Testis (tissue), 3 donors: ENCODE data around the gene IQSEC3. TPM values are rescaled to one million over a fixed set of nuclear protein-coding genes. Genes with fewer than 3 reads are reported as not detected.

Experiments used
- DNase-seq: peaks from one replicate; pipeline ENCODE4 v3.0.0-alpha.2; 2019
- H3K27ac ChIP-seq, 2 donors: fragments of 200-600 bp; sonication (generic); one replicate each; pipeline ENCODE4 v1.5.1; 2019
- H3K27me3 ChIP-seq: fragments of 200-600 bp; sonication (generic); one replicate; pipeline ENCODE4 v1.5.1; 2019
- H3K36me3 ChIP-seq: fragments of 200-600 bp; sonication (generic); one replicate; pipeline ENCODE4 v1.5.1; 2017; ENCODE audit warnings: low read depth; ENCODE audit errors: missing control alignments
- H3K4me1 ChIP-seq: fragments of 200-600 bp; sonication (generic); one replicate; pipeline ENCODE4 v1.5.1; 2019
- H3K4me3 ChIP-seq, 2 donors: fragments of 200-600 bp; sonication (generic); one replicate each; pipeline ENCODE4 v1.5.1; 2017 to 2019
- H3K9me3 ChIP-seq: fragments of 200-600 bp; sonication (generic); one replicate; pipeline ENCODE4 v1.5.1; 2017
- POLR2A ChIP-seq: fragments of 450-650 bp; IDR thresholded peaks from one replicate; pipeline ENCODE4 v1.6.1; 2017; ENCODE audit warnings: antibody characterized with exemption, mild to moderate bottlenecking, moderate library complexity
- WGBS, 2 donors: methylation state at CpG; one replicate each; pipeline ENCODE4 v1.1.5; 2018; 5-methylcytosine and 5-hydroxymethylcytosine counted together
- intact Hi-C: fragments of 100-400 bp; cut with DNase I; formaldehyde crosslinking; loops from one replicate; pipeline ENCODE4 v1.15.1; 2023; ENCODE audit warnings: low total_unique reads
- polyA plus RNA-seq: library from polyadenylated mRNA; stranded (reverse); fragments of 350-450 nt; fragmentation: Illumina TruSeq; extraction: RNeasy Lipid Tissue Mini Kit (QIAGEN cat#74804); gene quantifications from one replicate; pipeline ENCODE4 v1.2.3, GENCODE V29; 2014; ENCODE audit warnings: low read depth, low replicate concordance; ENCODE audit not compliant: insufficient read depth
- total RNA-seq, 2 donors: library from RNA; depleted of rRNA; stranded (reverse); fragments of >200 nt; gene quantifications; one replicate each; pipeline ENCODE4 v1.2.3, GENCODE V29; 2016
- TF ChIP-seq, protein P1 (sequence below), 3 experiments: fragments of 450-650 bp in 2 of 3; fragments of 200-600 bp in 1 of 3; sonication (generic) in 1 of 3; IDR thresholded peaks; one replicate each; pipeline ENCODE4 v1.5.1; 2016 to 2019; ENCODE audit warnings: antibody characterized with exemption in 3 of 3, mild to moderate bottlenecking in 2 of 3, moderate library complexity in 1 of 3

The IQSEC3 gene
- total and polyA plus RNA-seq, 3 donors from 2014 or later: 3.9 to 12.2 (median 4.5) TPM

DNA sequence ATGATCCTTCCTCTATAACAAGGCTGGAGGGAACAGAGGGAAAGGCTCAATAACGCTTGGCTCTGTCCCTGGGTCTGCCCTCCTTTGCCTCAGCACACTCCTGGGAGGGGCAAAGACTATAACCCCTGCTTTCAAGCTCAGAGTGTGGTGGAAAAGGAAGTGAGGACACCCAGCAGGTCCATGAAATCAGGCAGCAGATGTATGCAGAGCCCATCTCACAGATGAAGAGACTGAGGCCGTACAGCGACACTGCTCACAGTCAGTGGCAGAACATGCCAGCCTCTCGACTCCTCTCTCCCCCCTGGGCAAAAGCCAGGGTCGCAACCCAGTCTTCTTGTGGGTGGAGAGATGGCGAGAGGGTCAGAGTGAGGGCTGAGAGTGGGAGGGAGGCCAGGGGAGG, 107.6 kb downstream of the IQSEC3 start:
- Histone ChIP-seq H3K27me3 (no peaks in the 10 kb centered on the region), H3K4me1 (peaks cover 71% of the 10 kb centered on the region), H3K4me3 (no peak overlapping the region), H3K27ac (peak overlapping the region; percentile 19 to 64), H3K9me3 (no peaks in the 10 kb centered on the region), H3K36me3 (no peaks in the 10 kb centered on the region)
- DNase-seq: peak; percentile 50
- TF ChIP-seq POLR2A: no peak
- TF ChIP-seq, protein P1, sequence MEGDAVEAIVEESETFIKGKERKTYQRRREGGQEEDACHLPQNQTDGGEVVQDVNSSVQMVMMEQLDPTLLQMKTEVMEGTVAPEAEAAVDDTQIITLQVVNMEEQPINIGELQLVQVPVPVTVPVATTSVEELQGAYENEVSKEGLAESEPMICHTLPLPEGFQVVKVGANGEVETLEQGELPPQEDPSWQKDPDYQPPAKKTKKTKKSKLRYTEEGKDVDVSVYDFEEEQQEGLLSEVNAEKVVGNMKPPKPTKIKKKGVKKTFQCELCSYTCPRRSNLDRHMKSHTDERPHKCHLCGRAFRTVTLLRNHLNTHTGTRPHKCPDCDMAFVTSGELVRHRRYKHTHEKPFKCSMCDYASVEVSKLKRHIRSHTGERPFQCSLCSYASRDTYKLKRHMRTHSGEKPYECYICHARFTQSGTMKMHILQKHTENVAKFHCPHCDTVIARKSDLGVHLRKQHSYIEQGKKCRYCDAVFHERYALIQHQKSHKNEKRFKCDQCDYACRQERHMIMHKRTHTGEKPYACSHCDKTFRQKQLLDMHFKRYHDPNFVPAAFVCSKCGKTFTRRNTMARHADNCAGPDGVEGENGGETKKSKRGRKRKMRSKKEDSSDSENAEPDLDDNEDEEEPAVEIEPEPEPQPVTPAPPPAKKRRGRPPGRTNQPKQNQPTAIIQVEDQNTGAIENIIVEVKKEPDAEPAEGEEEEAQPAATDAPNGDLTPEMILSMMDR (IDR thresholded peaks at IDR 0.05): no peak
- intact Hi-C loops: no loop called here
- WGBS, 2 donors: 47 to 60% methylated on average over 2 to 6 of the region's 6 CpGs

DNA sequence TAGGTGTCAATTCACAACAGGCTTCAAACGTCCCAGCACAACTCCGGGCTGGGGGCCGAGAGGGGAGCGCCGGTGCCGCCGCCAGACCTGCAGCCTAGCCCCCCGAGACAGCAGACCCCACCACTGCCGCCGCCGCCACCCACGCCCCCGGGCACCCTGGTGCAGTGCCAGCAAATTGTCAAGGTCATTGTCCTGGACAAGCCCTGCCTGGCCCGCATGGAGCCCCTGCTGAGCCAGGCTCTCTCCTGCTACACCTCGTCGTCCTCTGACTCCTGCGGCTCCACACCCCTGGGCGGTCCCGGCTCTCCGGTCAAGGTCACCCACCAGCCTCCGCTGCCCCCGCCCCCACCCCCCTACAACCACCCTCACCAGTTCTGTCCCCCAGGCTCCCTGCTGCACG, 108.0 kb downstream of the IQSEC3 start:
- H3K4me1 ChIP-seq: peaks cover 76% of the 10 kb centered on the region
- no peak for TF ChIP-seq POLR2A
- H3K27ac ChIP-seq: peak overlapping the region; percentile 19 to 64
- no peak overlapping the region for H3K4me3 ChIP-seq
- DNase-seq: no peak
- WGBS, 2 donors: 39 to 60% methylated on average over 2 to 21 of the region's 23 CpGs
- no peaks in the 10 kb centered on the region for H3K36me3 ChIP-seq
- H3K27me3 ChIP-seq: no peaks in the 10 kb centered on the region
- H3K9me3 ChIP-seq: no peaks in the 10 kb centered on the region
- intact Hi-C loops: no loop called here

DNA sequence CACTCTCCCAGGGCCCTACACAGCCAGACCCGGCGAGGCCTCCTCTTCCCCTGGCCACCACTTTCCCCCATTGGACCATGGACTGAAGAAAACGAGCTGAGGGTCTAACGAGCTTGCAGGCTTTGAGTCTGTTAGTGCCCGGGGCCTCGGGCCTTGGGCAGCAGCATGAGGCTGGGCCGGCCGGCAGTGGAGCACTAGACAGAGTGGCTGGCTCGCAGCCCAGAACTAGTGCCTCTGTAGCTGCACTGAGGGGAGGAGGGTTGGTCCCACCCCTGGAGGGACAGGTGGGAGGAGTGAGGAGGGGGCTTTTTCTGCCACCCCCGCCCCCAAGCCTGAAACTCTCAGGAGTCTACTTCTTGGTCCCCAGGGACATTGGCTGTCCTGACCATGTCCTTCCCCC, 108.7 kb downstream of the IQSEC3 start:
- Histone ChIP-seq H3K4me1 (peaks cover 78% of the 10 kb centered on the region), H3K27ac (peak overlapping the region; percentile 19 to 38), H3K9me3 (no peaks in the 10 kb centered on the region), H3K4me3 (no peak overlapping the region), H3K27me3 (no peaks in the 10 kb centered on the region), H3K36me3 (no peaks in the 10 kb centered on the region)
- no peak for TF ChIP-seq POLR2A
- TF ChIP-seq, protein P1 (IDR thresholded peaks at IDR 0.05): no peak
- intact Hi-C loops: no loop called here
- 32 to 54% methylated on average over 5 to 10 of the region's 10 CpGs for WGBS, 2 donors
- DNase-seq: peak; percentile 81

DNA sequence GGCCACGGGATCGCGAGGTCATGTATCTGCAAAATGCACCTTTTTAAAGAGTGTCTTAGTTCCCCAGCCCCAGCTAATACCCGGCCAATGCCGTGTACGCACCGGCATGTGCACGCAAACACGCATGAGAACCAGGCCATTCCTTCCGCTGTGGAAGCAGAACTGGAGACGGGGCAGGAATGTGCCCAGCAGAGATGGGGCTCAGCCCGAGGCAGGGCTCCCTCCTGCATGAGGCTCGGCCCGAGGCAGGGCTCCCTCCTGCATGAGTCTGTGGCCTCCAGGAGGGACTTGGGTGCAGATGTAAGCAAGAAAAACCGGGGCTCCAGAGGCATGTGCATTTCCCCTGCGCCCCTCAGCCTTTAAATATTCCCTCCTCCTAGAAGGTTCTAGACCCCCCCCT, 109.2 kb downstream of the IQSEC3 start:
- Histone ChIP-seq H3K4me1 (peaks cover 78% of the 10 kb centered on the region), H3K4me3 (no peak overlapping the region), H3K36me3 (no peaks in the 10 kb centered on the region), H3K27me3 (no peaks in the 10 kb centered on the region), H3K27ac (peak overlapping the region; percentile 19 to 38), H3K9me3 (no peaks in the 10 kb centered on the region)
- intact Hi-C loops: no loop called here
- TF ChIP-seq, protein P1 (IDR thresholded peaks at IDR 0.05): no peak
- no peak for TF ChIP-seq POLR2A
- WGBS, 2 donors: 78 to 88% methylated on average over 8 to 16 of the region's 16 CpGs
- DNase-seq: no peak

DNA sequence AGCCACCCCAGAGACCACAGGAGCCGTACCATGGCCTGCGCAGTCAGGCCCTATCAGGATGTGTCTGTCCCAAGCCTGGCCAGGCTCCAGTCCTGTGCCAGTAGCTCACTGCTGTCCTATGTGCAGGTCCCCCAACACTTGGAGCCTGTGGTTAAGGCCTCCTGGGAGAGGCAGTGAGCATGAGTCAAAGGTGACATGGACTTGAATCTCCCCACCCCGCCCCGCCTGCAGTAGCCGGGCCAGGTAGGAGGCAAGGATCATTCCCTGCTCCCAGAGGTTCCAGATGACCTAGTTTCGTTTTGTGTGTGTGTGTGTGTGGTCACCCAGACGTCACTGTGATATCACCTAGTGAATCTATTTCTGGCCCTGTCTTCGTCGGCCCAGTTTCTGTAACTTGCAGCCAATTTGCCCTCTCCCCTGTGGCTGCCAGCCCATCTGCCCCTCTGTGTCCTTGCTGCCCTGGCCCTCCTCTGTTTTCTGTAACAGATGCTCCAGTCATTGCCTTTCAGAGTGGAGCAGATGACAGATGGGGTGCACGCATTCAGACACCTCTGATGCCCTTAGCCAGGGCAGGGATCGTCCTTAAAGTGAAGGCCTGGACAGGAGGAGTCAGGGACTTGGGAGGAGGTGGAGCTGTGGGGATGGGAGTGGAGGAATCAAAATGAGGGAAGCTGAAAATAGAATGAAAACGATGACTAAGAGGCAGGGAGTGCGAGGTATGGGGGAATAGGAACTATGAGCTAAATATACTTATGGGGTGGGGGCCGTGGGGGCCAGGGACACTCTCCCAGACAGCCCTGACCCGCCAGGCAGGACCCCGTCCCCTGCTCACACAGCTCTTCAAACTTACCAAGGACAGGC, 110.0 kb downstream of the IQSEC3 start:
- Histone ChIP-seq H3K9me3 (no peaks in the 10 kb centered on the region), H3K27me3 (no peaks in the 10 kb centered on the region), H3K27ac (peak overlapping the region; percentile 19 to 38), H3K4me3 (no peak overlapping the region), H3K36me3 (no peaks in the 10 kb centered on the region), H3K4me1 (peaks cover 75% of the 10 kb centered on the region)
- 56 to 69% methylated on average over 14 to 16 of the region's 16 CpGs for WGBS, 2 donors
- TF ChIP-seq, protein P1 (IDR thresholded peaks at IDR 0.05): no peak
- no peak for TF ChIP-seq POLR2A
- intact Hi-C loops: no loop called here
- peak; percentile 69 for DNase-seq
